Neuronal stem cell (in vitro differentiated cells): Measurements from ENCODE around the gene TALDO1.

Source experiments
- DNase-seq: peaks from one replicate; pipeline ENCODE4 v3.0.0-alpha.2; 2013; ENCODE audit warnings: low spot score
- H2AFZ ChIP-seq: one replicate; pipeline ENCODE4 v1.6.1; 2013; ENCODE audit warnings: mild to moderate bottlenecking, low read length, inconsistent platforms
- H2AK5ac ChIP-seq: 2 replicates; pipeline ENCODE4 v1.6.1; 2013; ENCODE audit warnings: low read depth, mild to moderate bottlenecking, inconsistent platforms, low read length, moderate library complexity, mixed read lengths
- H2BK120ac ChIP-seq: 2 replicates; pipeline ENCODE4 v1.6.1; 2013; ENCODE audit warnings: low read depth, mild to moderate bottlenecking, inconsistent platforms, low read length, moderate library complexity, mixed read lengths
- H2BK12ac ChIP-seq: one replicate; pipeline ENCODE4 v1.6.1; 2013; ENCODE audit warnings: low read length, inconsistent platforms
- H2BK15ac ChIP-seq: 2 replicates; pipeline ENCODE4 v1.6.1; 2013; ENCODE audit warnings: mild to moderate bottlenecking, low read length, inconsistent platforms, mixed read lengths
- H2BK5ac ChIP-seq: one replicate; pipeline ENCODE4 v1.6.1; 2013; ENCODE audit warnings: inconsistent platforms, mild to moderate bottlenecking, low read length, moderate library complexity
- H3K14ac ChIP-seq: one replicate; pipeline ENCODE4 v1.6.1; 2013; ENCODE audit warnings: low read length, inconsistent platforms
- H3K18ac ChIP-seq: 2 replicates; pipeline ENCODE4 v1.6.1; 2013; ENCODE audit warnings: low read length, inconsistent platforms
- H3K23ac ChIP-seq: 2 replicates; pipeline ENCODE4 v1.6.1; 2013; ENCODE audit warnings: low read depth, mild to moderate bottlenecking, mixed read lengths, low read length, inconsistent platforms; ENCODE audit not compliant: poor library complexity
- H3K27ac ChIP-seq: replicated peaks from 3 replicates; pipeline ENCODE4 v1.5.1; 2013; ENCODE audit warnings: low read length, inconsistent platforms
- H3K27me3 ChIP-seq, 3 experiments: 2 replicates each; pipeline ENCODE4 v1.6.1; 2013; ENCODE audit warnings: low read length in 3 of 3, mild to moderate bottlenecking in 2 of 3, inconsistent platforms in 1 of 3, low read depth in 1 of 3, mixed read lengths in 1 of 3, moderate library complexity in 1 of 3; ENCODE audit not compliant: control insufficient read depth in 3 of 3, insufficient read depth in 3 of 3
- H3K36me3 ChIP-seq, 2 donors: replicated peaks in 1 of 2; 2 replicates each; pipeline ENCODE4 v1.6.1; 2013; ENCODE audit warnings: low read length in 2 of 2; ENCODE audit not compliant: control insufficient read depth in 2 of 2, insufficient read depth in 2 of 2
- H3K4ac ChIP-seq: 2 replicates; pipeline ENCODE4 v1.6.1; 2013; ENCODE audit warnings: inconsistent platforms, mild to moderate bottlenecking, low read length, moderate library complexity
- H3K4me1 ChIP-seq, 2 donors: 1 replicate in 1 of 2; 2 replicates in 1 of 2; pipeline ENCODE4 v1.6.1; 2013; ENCODE audit warnings: low read length in 2 of 2, low read depth in 1 of 2; ENCODE audit not compliant: control insufficient read depth in 2 of 2, insufficient read depth in 1 of 2
- H3K4me2 ChIP-seq: one replicate; pipeline ENCODE4 v1.6.1; 2013; ENCODE audit warnings: mild to moderate bottlenecking, low read length, inconsistent platforms; ENCODE audit not compliant: insufficient read depth, poor library complexity, severe bottlenecking
- H3K4me3 ChIP-seq, 2 donors: 2 replicates each; pipeline ENCODE4 v1.5.1; 2013; ENCODE audit warnings: low read length in 2 of 2, mild to moderate bottlenecking in 2 of 2, inconsistent platforms in 1 of 2, moderate library complexity in 1 of 2
- H3K79me1 ChIP-seq: one replicate; pipeline ENCODE4 v1.6.1; 2013; ENCODE audit warnings: low read depth, mild to moderate bottlenecking, inconsistent platforms, low read length, moderate library complexity
- H3K9ac ChIP-seq: one replicate; pipeline ENCODE4 v1.6.1; 2013; ENCODE audit warnings: mild to moderate bottlenecking, low read depth, low read length, inconsistent platforms; ENCODE audit not compliant: poor library complexity
- H3K9me3 ChIP-seq, 2 donors: replicated peaks in 1 of 2; 2 replicates each; pipeline versions ENCODE3 to v1.6.1; 2013; ENCODE audit warnings: low read length in 2 of 2, mild to moderate bottlenecking in 2 of 2, inconsistent platforms in 1 of 2, low read depth in 1 of 2, mixed read lengths in 1 of 2, moderate library complexity in 1 of 2; ENCODE audit not compliant: control insufficient read depth in 2 of 2, insufficient read depth in 1 of 2
- H4K8ac ChIP-seq: one replicate; pipeline ENCODE4 v1.6.1; 2013; ENCODE audit warnings: low read depth, mild to moderate bottlenecking, inconsistent platforms, low read length, moderate library complexity
- H4K91ac ChIP-seq: one replicate; pipeline ENCODE4 v1.6.1; 2013; ENCODE audit warnings: low read length, low read depth, mild to moderate bottlenecking, inconsistent platforms; ENCODE audit not compliant: poor library complexity
- WGBS, 2 donors: extraction: QIAGEN DNeasy Blood & Tissue Kit; methylation state at CpG; one replicate each; pipeline ENCODE4 v1.1.7; 2013; ENCODE audit warnings: missing lambda C conversion rate in 2 of 2, mixed read lengths in 1 of 2; ENCODE audit not compliant: insufficient read length in 2 of 2, insufficient replicate concordance in 1 of 2; ENCODE audit errors: extremely low coverage in 2 of 2; 5-methylcytosine and 5-hydroxymethylcytosine counted together

Gene TALDO1

GRCh38 chr11:782264-783174, 35.3 kb downstream of the TALDO1 start:
- Histone ChIP-seq H3K14ac (peak overlapping the region; percentile 82), H4K91ac (no peak overlapping the region), H2BK5ac (no peak overlapping the region), H3K18ac (peak overlapping the region; percentile 11), H3K9ac (peak overlapping the region; percentile 77), H3K79me1 (peaks cover 10% of the 10 kb centered on the region), H3K27me3 (no peaks in the 10 kb centered on the region), H2BK120ac (no peak overlapping the region), H2BK15ac (no peak overlapping the region), H2AFZ (no peak overlapping the region), H3K4ac (no peak overlapping the region), H3K4me3 (no peak overlapping the region), H2AK5ac (peak overlapping the region; percentile 81), H3K4me1 (peaks cover 7 to 13% of the 10 kb centered on the region in 2 donors), H2BK12ac (peak overlapping the region; percentile 10), H3K4me2 (no peak overlapping the region), H4K8ac (no peak overlapping the region), H3K23ac (peak overlapping the region; percentile 80), H3K27ac (no peak overlapping the region), H3K9me3 (no peaks in the 10 kb centered on the region), H3K36me3 (peaks cover 7 to 18% of the 10 kb centered on the region in 2 donors)
- DNase-seq = no peak
- no CpG with 5 or more reads among the region's 36 CpGs for WGBS, 2 donors

GRCh38 chr11:783581-784015, 36.3 kb downstream of the TALDO1 start:
- peaks cover 4 to 13% of the 10 kb centered on the region in 2 donors for H3K4me1 ChIP-seq
- no peak overlapping the region for H3K14ac ChIP-seq
- no peak overlapping the region for H3K4ac ChIP-seq
- no peak overlapping the region for H2BK15ac ChIP-seq
- no peak overlapping the region for H2BK12ac ChIP-seq
- H3K4me3 ChIP-seq = no peak overlapping the region
- H2AFZ ChIP-seq = peak overlapping the region; percentile 80
- no peak overlapping the region for H2AK5ac ChIP-seq
- H3K23ac ChIP-seq = no peak overlapping the region
- H3K9me3 ChIP-seq = no peaks in the 10 kb centered on the region
- H3K4me2 ChIP-seq = no peak overlapping the region
- no peaks in the 10 kb centered on the region for H3K27me3 ChIP-seq
- H3K18ac ChIP-seq = no peak overlapping the region
- no peak overlapping the region for H4K8ac ChIP-seq
- no CpG with 5 or more reads among the region's 24 CpGs for WGBS, 2 donors
- peaks cover 6% of the 10 kb centered on the region for H3K79me1 ChIP-seq
- DNase-seq = peak; percentile 70
- no peak overlapping the region for H4K91ac ChIP-seq
- no peak overlapping the region for H2BK120ac ChIP-seq
- no peak overlapping the region for H2BK5ac ChIP-seq
- peaks cover 7 to 15% of the 10 kb centered on the region in 2 donors for H3K36me3 ChIP-seq
- no peak overlapping the region for H3K27ac ChIP-seq
- no peak overlapping the region for H3K9ac ChIP-seq

- Histone ChIP-seq H2BK15ac (no peak overlapping the region), H3K14ac (peak overlapping the region; percentile 47), H2BK5ac (peak overlapping the region; percentile 53), H2BK12ac (no peak overlapping the region), H2BK120ac (peak overlapping the region; percentile 17), H3K23ac (peak overlapping the region; percentile 93), H3K9ac (no peak overlapping the region), H2AK5ac (peak overlapping the region; percentile 94), H3K4me2 (no peak overlapping the region), H3K4ac (peak overlapping the region; percentile 66), H3K27ac (no peak overlapping the region), H3K79me1 (peaks cover 6% of the 10 kb centered on the region), H3K36me3 (peaks cover 0 to 6% of the 10 kb centered on the region in 2 donors), H4K8ac (no peak overlapping the region), H3K18ac (no peak overlapping the region), H3K4me1 (peaks cover 12 to 13% of the 10 kb centered on the region in 2 donors), H4K91ac (no peak overlapping the region), H3K9me3 (no peaks in the 10 kb centered on the region), H3K4me3 (no peak overlapping the region), H2AFZ (no peak overlapping the region), H3K27me3 (no peaks in the 10 kb centered on the region)
- no CpG with 5 or more reads among the region's 24 CpGs for WGBS, 2 donors
- no peak for DNase-seq
Measured at GRCh38 chr11:786235-787083, 39.2 kb downstream of the TALDO1 start.
